ENCODE data around the gene ADH1B.
"Not testable (repeated sequence)": the region's sequence is repeated elsewhere in the genome, so short reads cannot be mapped to it uniquely, and the experiment has no call there.

Gene ADH1B

GRCh38 chr4:99324979-99325378 is 3.8 kb upstream of the ADH1B start:
- no peak overlapping the region for H2AFZ ChIP-seq (ENCODE audit: low read depth, low read length)
- H3K4me2 ChIP-seq (ENCODE audit: low read length, poor library complexity, severe bottlenecking), result no peak overlapping the region
- H3K14ac ChIP-seq (ENCODE audit: low read length in 2 of 2), result no peak overlapping the region
- H3K9ac ChIP-seq (ENCODE audit: low read length), result peak overlapping the region; percentile 5
- H2BK120ac ChIP-seq (ENCODE audit: low read depth, low read length), result no peak overlapping the region
- peak; percentile 47 for DNase-seq
- no peaks in the 10 kb centered on the region for H3K36me3 ChIP-seq (ENCODE audit: control insufficient read depth in 1 of 2, insufficient read depth in 2 of 2, low read depth in 1 of 2, low read length in 2 of 2)
- H3K4me3 ChIP-seq (ENCODE audit: insufficient read depth in 1 of 2, low read depth in 1 of 2, low read length in 2 of 2), result no peak overlapping the region
- H2BK15ac ChIP-seq (ENCODE audit: low read depth, poor library complexity, severe bottlenecking), result no peak overlapping the region
- no peak overlapping the region for H2BK5ac ChIP-seq (ENCODE audit: low read depth, low read length, poor library complexity, severe bottlenecking)
- H4K8ac ChIP-seq (ENCODE audit: low read length), result no peak overlapping the region
- no peak overlapping the region for H3K27ac ChIP-seq (ENCODE audit: low read length, poor library complexity, severe bottlenecking)
- no peak overlapping the region for H3K18ac ChIP-seq (ENCODE audit: low read depth in 1 of 2, low read length in 2 of 2)
- H3K27me3 ChIP-seq (ENCODE audit: control insufficient read depth in 1 of 2, insufficient read depth in 1 of 2, low read length in 2 of 2), result no peaks in the 10 kb centered on the region
- H4K91ac ChIP-seq (ENCODE audit: low read length), result no peak overlapping the region
- whole genome bisulfite sequencing, result 26% methylated on average over 2 of the region's 3 CpGs
- H3K9me3 ChIP-seq (ENCODE audit: control insufficient read depth, low read length), result no peaks in the 10 kb centered on the region
- H3K4ac ChIP-seq (ENCODE audit: low read depth in 1 of 2, low read length in 2 of 2), result no peak overlapping the region
- H3K4me1 ChIP-seq (ENCODE audit: control insufficient read depth, insufficient read depth, low read depth, low read length), result no peaks in the 10 kb centered on the region
- H2BK12ac ChIP-seq (ENCODE audit: low read length in 2 of 2), result no peak overlapping the region
- H3K79me1 ChIP-seq (replicated peaks; ENCODE audit: low read length, poor library complexity, severe bottlenecking), result no peaks in the 10 kb centered on the region
- H3K23ac ChIP-seq (ENCODE audit: low read length in 2 of 2), result no peak overlapping the region
- no peak overlapping the region for H2AK5ac ChIP-seq (ENCODE audit: low read length, severe bottlenecking)

- no peak overlapping the region for H2BK120ac ChIP-seq (ENCODE audit: low read depth, low read length)
- H3K23ac ChIP-seq (ENCODE audit: low read length in 2 of 2), result no peak overlapping the region
- DNase-seq, result no peak
- no peak overlapping the region for H3K4ac ChIP-seq (ENCODE audit: low read depth in 1 of 2, low read length in 2 of 2)
- no peak overlapping the region for H3K27ac ChIP-seq (ENCODE audit: low read length, poor library complexity, severe bottlenecking)
- no peaks in the 10 kb centered on the region for H3K27me3 ChIP-seq (ENCODE audit: control insufficient read depth in 1 of 2, insufficient read depth in 1 of 2, low read length in 2 of 2)
- no peak overlapping the region for H3K18ac ChIP-seq (ENCODE audit: low read depth in 1 of 2, low read length in 2 of 2)
- no peak overlapping the region for H2AK5ac ChIP-seq (ENCODE audit: low read length, severe bottlenecking)
- H4K91ac ChIP-seq (ENCODE audit: low read length), result no peak overlapping the region
- H3K14ac ChIP-seq (ENCODE audit: low read length in 2 of 2), result no peak overlapping the region
- no CpG with 5 or more reads among the region's 1 CpG for WGBS
- H3K4me2 ChIP-seq (ENCODE audit: low read length, poor library complexity, severe bottlenecking), result no peak overlapping the region
- no peak overlapping the region for H4K8ac ChIP-seq (ENCODE audit: low read length)
- no peak overlapping the region for H3K4me3 ChIP-seq (ENCODE audit: insufficient read depth in 1 of 2, low read depth in 1 of 2, low read length in 2 of 2)
- no peaks in the 10 kb centered on the region for H3K4me1 ChIP-seq (ENCODE audit: control insufficient read depth, insufficient read depth, low read depth, low read length)
- no peak overlapping the region for H2BK15ac ChIP-seq (ENCODE audit: low read depth, poor library complexity, severe bottlenecking)
- H2AFZ ChIP-seq (ENCODE audit: low read depth, low read length), result no peak overlapping the region
- no peaks in the 10 kb centered on the region for H3K36me3 ChIP-seq (ENCODE audit: control insufficient read depth in 1 of 2, insufficient read depth in 2 of 2, low read depth in 1 of 2, low read length in 2 of 2)
- no peak overlapping the region for H2BK12ac ChIP-seq (ENCODE audit: low read length in 2 of 2)
- H3K9me3 ChIP-seq (ENCODE audit: control insufficient read depth, low read length), result no peaks in the 10 kb centered on the region
- peak overlapping the region; percentile 5 for H3K9ac ChIP-seq (ENCODE audit: low read length)
- H2BK5ac ChIP-seq (ENCODE audit: low read depth, low read length, poor library complexity, severe bottlenecking), result no peak overlapping the region
- H3K79me1 ChIP-seq (replicated peaks; ENCODE audit: low read length, poor library complexity, severe bottlenecking), result no peaks in the 10 kb centered on the region
These were observed 3.2 kb upstream of the ADH1B start for GRCh38 chr4:99324361-99324760.

- Histone ChIP-seq H2BK120ac (ENCODE audit: low read depth, low read length) (no peak overlapping the region), H3K9ac (ENCODE audit: low read length) (no peak overlapping the region), H4K8ac (ENCODE audit: low read length) (no peak overlapping the region), H3K9me3 (ENCODE audit: control insufficient read depth, low read length) (no peaks in the 10 kb centered on the region), H3K18ac (ENCODE audit: low read depth in 1 of 2, low read length in 2 of 2) (no peak overlapping the region), H2BK12ac (ENCODE audit: low read length in 2 of 2) (no peak overlapping the region), H3K4me1 (ENCODE audit: control insufficient read depth, insufficient read depth, low read depth, low read length) (no peaks in the 10 kb centered on the region), H3K14ac (ENCODE audit: low read length in 2 of 2) (no peak overlapping the region), H3K23ac (ENCODE audit: low read length in 2 of 2) (no peak overlapping the region), H2AK5ac (ENCODE audit: low read length, severe bottlenecking) (no peak overlapping the region), H3K36me3 (ENCODE audit: control insufficient read depth in 1 of 2, insufficient read depth in 2 of 2, low read depth in 1 of 2, low read length in 2 of 2) (no peaks in the 10 kb centered on the region), H2BK5ac (ENCODE audit: low read depth, low read length, poor library complexity, severe bottlenecking) (no peak overlapping the region), H2BK15ac (ENCODE audit: low read depth, poor library complexity, severe bottlenecking) (no peak overlapping the region), H2AFZ (ENCODE audit: low read depth, low read length) (no peak overlapping the region), H3K27ac (ENCODE audit: low read length, poor library complexity, severe bottlenecking) (no peak overlapping the region), H4K91ac (ENCODE audit: low read length) (no peak overlapping the region), H3K4ac (ENCODE audit: low read depth in 1 of 2, low read length in 2 of 2) (no peak overlapping the region), H3K4me2 (ENCODE audit: low read length, poor library complexity, severe bottlenecking) (no peak overlapping the region), H3K27me3 (ENCODE audit: control insufficient read depth in 1 of 2, insufficient read depth in 1 of 2, low read length in 2 of 2) (no peaks in the 10 kb centered on the region), H3K79me1 (replicated peaks; ENCODE audit: low read length, poor library complexity, severe bottlenecking) (no peaks in the 10 kb centered on the region), H3K4me3 (ENCODE audit: insufficient read depth in 1 of 2, low read depth in 1 of 2, low read length in 2 of 2) (no peak overlapping the region)
- WGBS, result no CpG with 5 or more reads among the region's 1 CpG
- no peak for DNase-seq
These were observed 2.6 kb upstream of the ADH1B start for GRCh38 chr4:99323756-99324155.

- H3K23ac ChIP-seq (ENCODE audit: low read length in 2 of 2), result not testable (repeated sequence)
These were observed 3.4 kb downstream of the ADH1B start for GRCh38 chr4:99317811-99318210.

More at GRCh38 chr4:99317811-99318210, 3.4 kb downstream of the ADH1B start:
- not testable (repeated sequence) for H3K9ac ChIP-seq (ENCODE audit: low read length); H3K9me3 ChIP-seq (ENCODE audit: control insufficient read depth, low read length); H3K14ac ChIP-seq (ENCODE audit: low read length in 2 of 2); H3K18ac ChIP-seq (ENCODE audit: low read depth in 1 of 2, low read length in 2 of 2); H4K91ac ChIP-seq (ENCODE audit: low read length); H3K4me2 ChIP-seq (ENCODE audit: low read length, poor library complexity, severe bottlenecking); H2BK5ac ChIP-seq (ENCODE audit: low read depth, low read length, poor library complexity, severe bottlenecking); H3K4me3 ChIP-seq (ENCODE audit: insufficient read depth in 1 of 2, low read depth in 1 of 2, low read length in 2 of 2); H3K79me1 ChIP-seq (replicated peaks; ENCODE audit: low read length, poor library complexity, severe bottlenecking); H2BK120ac ChIP-seq (ENCODE audit: low read depth, low read length); H3K27ac ChIP-seq (ENCODE audit: low read length, poor library complexity, severe bottlenecking); H3K4ac ChIP-seq (ENCODE audit: low read depth in 1 of 2, low read length in 2 of 2); H3K27me3 ChIP-seq (ENCODE audit: control insufficient read depth in 1 of 2, insufficient read depth in 1 of 2, low read length in 2 of 2); H2BK15ac ChIP-seq (ENCODE audit: low read depth, poor library complexity, severe bottlenecking); H2BK12ac ChIP-seq (ENCODE audit: low read length in 2 of 2); H3K4me1 ChIP-seq (ENCODE audit: control insufficient read depth, insufficient read depth, low read depth, low read length); DNase-seq; H2AFZ ChIP-seq (ENCODE audit: low read depth, low read length); H2AK5ac ChIP-seq (ENCODE audit: low read length, severe bottlenecking); H3K36me3 ChIP-seq (ENCODE audit: control insufficient read depth in 1 of 2, insufficient read depth in 2 of 2, low read depth in 1 of 2, low read length in 2 of 2); H4K8ac ChIP-seq (ENCODE audit: low read length)
- 84% methylated on average over 7 of the region's 8 CpGs for WGBS
